ENCODE measurements around the gene NSFL1C. TPM values are rescaled to one million over a fixed set of nuclear protein-coding genes. Genes with fewer than 3 reads are reported as not detected.

Gene NSFL1C
- total and polyA plus RNA-seq, 8 donors: 23.7 to 43.8 (median 32.7) TPM

GRCh38 chr20:1489325-1489724 is 22.7 kb upstream of the NSFL1C start:
- FAIRE-seq: no peak
- peak in 1 of 4 donors; percentile 17 for ATAC-seq
- Histone ChIP-seq H3K4me3 (peak overlapping the region in 1 of 4 donors; percentile 18), H3K4me1 (no peaks in the 10 kb centered on the region), H3K27me3 (no peaks in the 10 kb centered on the region), H3K36me3 (no peaks in the 10 kb centered on the region), H3K9me3 (no peaks in the 10 kb centered on the region), H3K27ac (no peak overlapping the region)
- intact Hi-C loops (cut with DNase I): no loop called here
- no peak for DNase-seq
- TF ChIP-seq CTCF (IDR thresholded peaks at IDR 0.05): no peak
- 57 to 58% methylated on average over 2 of the region's 2 CpGs for WGBS, 2 donors

- no peaks in the 10 kb centered on the region for H3K4me1 ChIP-seq
- ATAC-seq (no peak), FAIRE-seq (no peak), DNase-seq (no peak)
- WGBS, 2 donors: 24% methylated on average over 2 of the region's 2 CpGs
- intact Hi-C loops (cut with DNase I): no loop called here
- peaks cover 0 to 6% (median 0%) of the 10 kb centered on the region in 4 donors for H3K27me3 ChIP-seq
- no peaks in the 10 kb centered on the region for H3K36me3 ChIP-seq
- no peak overlapping the region for H3K4me3 ChIP-seq
- no peak overlapping the region for H3K27ac ChIP-seq
- TF ChIP-seq CTCF (IDR thresholded peaks at IDR 0.05): no peak
- H3K9me3 ChIP-seq: no peaks in the 10 kb centered on the region
These were observed 19.9 kb upstream of the NSFL1C start for GRCh38 chr20:1486566-1486965.

- H3K4me1 ChIP-seq: no peaks in the 10 kb centered on the region
- 60 to 66% methylated on average over 5 of the region's 5 CpGs for WGBS, 2 donors
- no peak overlapping the region for H3K4me3 ChIP-seq
- no peak overlapping the region for H3K27ac ChIP-seq
- ATAC-seq: no peak
- TF ChIP-seq CTCF (IDR thresholded peaks at IDR 0.05): no peak
- no peaks in the 10 kb centered on the region for H3K36me3 ChIP-seq
- no peak for FAIRE-seq
- intact Hi-C loops (cut with DNase I): no loop called here
- H3K27me3 ChIP-seq: peaks cover 0 to 6% (median 0%) of the 10 kb centered on the region in 4 donors
- no peaks in the 10 kb centered on the region for H3K9me3 ChIP-seq
- DNase-seq: no peak
These were observed 17.9 kb upstream of the NSFL1C start for GRCh38 chr20:1484438-1485116.

GRCh38 chr20:1479831-1480595 is 13.4 kb upstream of the NSFL1C start:
- FAIRE-seq (no peak), DNase-seq (no peak), ATAC-seq (no peak)
- Histone ChIP-seq H3K9me3 (no peaks in the 10 kb centered on the region), H3K4me3 (no peak overlapping the region), H3K27me3 (peaks cover 0 to 6% (median 0%) of the 10 kb centered on the region in 4 donors), H3K4me1 (no peaks in the 10 kb centered on the region), H3K36me3 (no peaks in the 10 kb centered on the region), H3K27ac (no peak overlapping the region)
- TF ChIP-seq CTCF (IDR thresholded peaks at IDR 0.05): no peak
- 66 to 74% methylated on average over 9 of the region's 9 CpGs for WGBS, 2 donors
- intact Hi-C loops (cut with DNase I): no loop called here

GRCh38 chr20:1478566-1478965 is 11.9 kb upstream of the NSFL1C start:
- Histone ChIP-seq H3K4me3 (no peak overlapping the region), H3K27me3 (peaks cover 0 to 6% (median 0%) of the 10 kb centered on the region in 4 donors), H3K9me3 (no peaks in the 10 kb centered on the region), H3K27ac (no peak overlapping the region), H3K4me1 (no peaks in the 10 kb centered on the region), H3K36me3 (no peaks in the 10 kb centered on the region)
- no peak for TF ChIP-seq CTCF (IDR thresholded peaks at IDR 0.05)
- no peak for FAIRE-seq
- ATAC-seq: peak in 1 of 4 donors; percentile 37
- 75 to 83% methylated on average over 4 of the region's 4 CpGs for WGBS, 2 donors
- intact Hi-C loops (cut with DNase I): no loop called here
- DNase-seq: no peak

All from pancreas (tissue), 10 donors.